Hindlimb muscle (tissue), 1 donor: ENCODE data around the gene RPIA. TPM values are rescaled to one million over a fixed set of nuclear protein-coding genes. Genes with fewer than 3 reads are reported as not detected.

Source experiments
- DNase-seq: peaks from one replicate; pipeline ENCODE4 v3.0.0-alpha.2; 2013
- polyA plus RNA-seq: library from polyadenylated mRNA; unstranded; fragments of 120-200 nt; gene quantifications from one replicate; pipeline ENCODE4 v1.2.1, GENCODE V29; 2013; ENCODE audit not compliant: insufficient read length

RPIA gene
- polyA plus RNA-seq, 1 donor, result 24.0 TPM

DNA sequence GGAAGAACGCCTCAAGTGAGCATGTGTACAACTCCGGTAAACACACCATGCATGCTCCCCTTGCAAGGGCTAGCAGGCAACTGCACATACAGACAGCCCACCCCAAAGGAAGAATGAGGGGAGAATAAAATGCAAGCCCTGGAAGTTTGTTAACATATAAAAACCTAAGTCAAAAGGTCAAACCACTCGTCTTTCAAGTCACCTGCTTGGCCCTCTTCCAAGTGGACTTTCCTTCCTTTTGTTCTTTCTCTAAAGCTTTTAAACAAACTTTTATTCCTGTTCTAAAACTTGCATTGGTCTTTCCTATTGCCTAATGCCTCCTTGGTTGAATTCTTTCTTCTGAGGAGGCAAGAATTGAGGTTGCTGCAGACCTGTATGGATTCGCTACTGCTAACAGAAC is 5.2 kb upstream of the RPIA start:
- DNase-seq, result no peak

DNA sequence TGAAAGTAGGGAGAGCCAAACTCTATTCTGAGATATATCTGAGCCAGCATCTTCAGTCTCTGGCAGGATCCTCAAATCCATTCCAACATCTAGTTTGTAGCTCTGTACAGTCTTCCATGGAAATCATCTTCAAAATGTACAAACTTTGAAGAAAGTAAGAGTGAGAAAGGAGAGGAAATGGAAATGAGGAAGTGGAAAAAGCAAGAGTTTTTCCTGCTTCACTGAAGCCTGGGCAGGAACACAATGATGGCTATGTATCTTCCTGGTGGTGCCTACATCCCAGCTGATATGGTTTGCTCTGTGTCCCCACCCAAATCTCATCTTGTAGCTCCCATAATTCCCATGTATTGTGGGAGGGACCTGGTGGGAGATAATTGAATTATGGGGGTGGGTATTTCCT is 4.1 kb upstream of the RPIA start:
- DNase-seq, result no peak

DNA sequence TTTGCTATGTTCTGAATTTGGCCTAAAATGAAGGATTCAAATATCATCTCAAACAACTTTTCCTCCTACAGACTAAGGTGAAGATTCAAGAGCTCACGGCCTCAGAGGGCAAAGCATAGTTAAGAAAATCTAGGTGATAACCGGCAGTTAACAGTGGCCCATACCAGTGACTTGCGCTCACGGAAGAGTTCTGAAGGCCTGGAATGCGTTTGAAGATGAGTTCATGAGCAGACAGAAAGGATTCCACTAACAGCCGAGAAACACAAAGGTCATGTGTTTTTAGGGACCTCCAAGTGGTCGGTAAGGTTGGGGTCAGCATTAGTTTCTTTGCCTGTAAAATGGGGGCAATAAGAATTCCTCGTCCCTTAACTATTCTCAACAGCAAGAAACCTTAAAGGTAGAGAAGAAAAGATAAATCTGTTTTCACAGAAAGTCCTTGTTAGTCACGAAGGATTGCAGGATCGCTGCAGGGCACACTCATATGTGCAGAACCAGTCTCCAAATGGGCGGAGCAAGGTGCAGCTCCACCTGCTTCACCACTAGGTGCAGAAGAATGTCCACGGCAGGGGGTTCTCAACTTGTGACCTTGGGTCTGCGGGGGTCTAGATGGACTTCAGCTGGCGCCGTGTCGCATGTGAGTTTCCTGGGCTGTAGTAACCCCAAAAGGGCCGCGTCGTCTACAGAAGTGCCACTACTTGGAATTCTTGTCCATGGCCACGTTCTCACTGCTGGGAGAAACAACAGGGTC is 708 bp upstream of the RPIA start:
- no peak for DNase-seq

DNA sequence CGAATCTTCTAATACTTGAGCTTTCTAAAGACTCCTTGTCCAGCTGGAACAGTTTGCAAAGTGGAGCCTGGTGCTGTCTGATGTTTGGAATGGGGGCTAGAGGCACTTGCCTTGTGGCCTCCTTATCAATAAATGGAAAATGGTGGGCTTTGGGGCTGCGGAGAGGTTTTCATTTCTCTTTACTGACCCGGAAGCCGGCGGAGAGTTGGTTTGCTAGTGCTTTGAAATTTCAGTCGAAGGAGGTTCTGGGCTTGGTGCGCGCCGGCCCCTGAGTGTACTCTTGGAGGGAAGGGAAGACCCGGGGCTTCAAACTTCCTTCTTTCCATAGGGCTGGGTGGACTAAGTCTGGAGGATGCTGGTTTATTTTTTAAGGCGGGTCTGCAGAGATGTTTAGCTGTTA is 714 bp downstream of the RPIA start:
- peak; percentile 29 for DNase-seq

DNA sequence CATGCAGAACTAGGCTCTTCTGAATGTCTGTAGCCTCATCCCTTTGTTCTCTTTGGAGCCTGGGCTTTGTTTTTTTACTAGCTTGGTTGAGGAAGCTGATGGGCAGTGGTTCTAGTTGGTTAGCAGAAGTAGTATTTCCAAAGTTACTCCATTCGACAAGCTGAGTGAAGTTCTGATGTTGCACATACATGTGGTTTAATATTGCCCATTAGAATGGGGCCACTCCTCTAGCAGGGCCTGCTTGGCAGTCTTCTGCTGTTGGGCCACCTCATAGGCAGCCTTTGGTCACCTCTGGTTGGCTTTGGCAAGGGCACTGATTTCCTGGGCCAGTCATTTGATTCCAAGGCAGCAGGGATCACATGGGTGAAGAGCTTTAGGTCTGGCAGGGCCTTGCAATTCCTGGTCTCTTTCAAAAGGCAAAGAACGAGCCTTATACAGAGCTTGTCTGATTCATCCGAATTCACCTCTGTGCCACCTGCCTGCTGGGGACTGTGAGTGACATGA is 2.5 kb downstream of the RPIA start:
- DNase-seq, result no peak

DNA sequence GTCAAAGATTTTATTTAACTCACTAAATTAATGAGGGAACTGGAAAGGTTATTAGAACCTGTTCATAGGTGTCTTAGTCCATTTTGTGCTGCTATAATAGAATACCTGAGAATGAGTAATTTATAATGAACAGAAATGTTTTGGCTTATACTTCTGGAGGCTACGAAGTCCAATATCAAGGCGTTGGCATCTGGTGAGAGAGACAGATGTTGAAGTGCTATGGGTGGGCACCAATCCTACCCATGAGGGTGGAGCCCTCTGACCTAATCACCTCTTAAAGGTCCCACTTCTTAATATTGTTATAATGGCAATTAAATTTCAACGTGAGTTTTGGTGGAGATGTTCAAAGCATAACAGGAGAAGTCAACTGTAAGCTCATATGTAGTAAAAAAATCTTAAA is 5.1 kb downstream of the RPIA start:
- no peak for DNase-seq

DNA sequence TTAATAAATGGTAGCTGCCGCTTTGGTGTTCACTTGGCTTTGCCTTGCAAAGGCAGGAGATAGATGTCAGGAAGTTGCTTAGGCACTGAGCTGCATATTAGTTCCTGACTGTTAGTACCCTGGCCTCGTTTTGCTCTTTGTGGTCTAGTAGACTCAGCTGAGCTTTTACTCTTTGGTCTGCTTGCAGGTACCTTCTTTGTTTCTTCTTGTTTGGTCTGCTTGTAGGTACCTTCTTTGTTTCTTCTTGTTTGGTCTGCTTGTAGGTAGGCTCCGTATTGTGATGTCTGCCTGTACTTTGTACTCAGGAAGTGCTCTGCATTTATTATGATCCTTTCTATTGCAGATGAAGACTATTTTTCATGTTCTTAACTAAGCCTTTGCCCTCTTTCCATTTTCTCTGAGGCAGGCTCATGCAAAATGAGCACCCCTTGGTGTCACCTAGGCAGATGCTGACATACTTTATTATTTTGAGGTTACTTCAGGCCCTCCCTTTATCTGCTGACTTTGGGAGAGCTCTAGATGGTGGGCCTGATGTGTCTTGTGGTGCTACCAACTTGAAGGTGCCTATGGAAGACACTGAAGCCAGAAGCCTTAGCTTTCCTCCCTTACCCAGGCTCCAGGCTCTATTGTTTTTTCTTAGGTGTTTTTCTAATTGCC is 6.0 kb downstream of the RPIA start:
- DNase-seq, result no peak

DNA sequence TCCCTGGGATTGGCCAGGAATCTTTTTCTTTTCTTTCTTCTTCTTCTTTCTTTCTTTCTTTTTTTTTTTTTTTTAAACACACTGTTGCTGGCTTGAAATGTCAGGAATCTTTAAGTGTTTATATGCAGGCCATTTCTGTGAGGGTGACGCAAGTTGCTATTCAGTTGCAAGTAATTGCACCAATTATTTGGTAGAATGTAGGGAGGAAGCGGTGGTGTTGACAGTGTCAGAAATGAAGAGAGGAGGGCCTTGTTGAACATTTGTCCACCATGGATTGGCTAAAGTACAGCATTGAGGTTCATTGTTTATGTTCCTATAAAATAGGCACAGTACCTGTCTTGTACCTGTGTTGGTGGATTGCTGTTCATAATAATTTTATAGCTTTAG is 6.5 kb downstream of the RPIA start:
- no peak for DNase-seq

DNA sequence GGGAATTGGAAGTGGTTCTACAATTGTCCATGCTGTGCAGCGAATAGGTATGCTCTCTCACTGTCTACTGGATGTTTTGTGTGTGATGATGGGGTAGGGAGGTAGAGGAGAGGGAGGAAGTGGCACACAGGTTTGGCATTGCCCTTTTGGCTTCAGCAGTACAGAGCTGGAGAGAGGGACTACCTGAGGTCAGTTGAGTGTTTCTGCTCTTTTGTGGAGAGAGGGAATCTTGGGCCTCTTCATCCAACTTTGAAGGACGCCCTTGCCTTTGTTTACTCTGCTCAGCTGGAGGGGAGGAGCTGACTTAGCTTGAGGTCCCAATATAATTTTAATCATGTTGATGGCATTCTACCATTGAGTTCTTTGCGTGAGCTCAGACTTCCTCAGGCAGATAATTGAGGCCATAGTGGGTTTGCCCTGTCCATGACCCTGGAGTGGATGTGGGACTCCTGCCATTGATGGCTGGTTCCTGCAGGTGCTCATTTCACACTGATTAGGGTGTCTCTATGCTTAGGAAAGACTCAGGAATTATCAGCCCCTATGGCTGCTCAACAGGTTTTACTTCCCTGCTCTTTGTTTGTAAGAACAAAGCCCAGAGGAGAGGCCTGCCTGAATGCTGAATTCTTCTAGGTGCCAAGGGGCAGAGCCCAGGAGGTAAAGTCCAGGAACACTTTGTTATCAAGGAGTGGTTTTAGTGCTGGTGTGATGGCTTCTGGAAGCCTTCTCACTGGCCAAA is 7.2 kb downstream of the RPIA start:
- no peak for DNase-seq

DNA sequence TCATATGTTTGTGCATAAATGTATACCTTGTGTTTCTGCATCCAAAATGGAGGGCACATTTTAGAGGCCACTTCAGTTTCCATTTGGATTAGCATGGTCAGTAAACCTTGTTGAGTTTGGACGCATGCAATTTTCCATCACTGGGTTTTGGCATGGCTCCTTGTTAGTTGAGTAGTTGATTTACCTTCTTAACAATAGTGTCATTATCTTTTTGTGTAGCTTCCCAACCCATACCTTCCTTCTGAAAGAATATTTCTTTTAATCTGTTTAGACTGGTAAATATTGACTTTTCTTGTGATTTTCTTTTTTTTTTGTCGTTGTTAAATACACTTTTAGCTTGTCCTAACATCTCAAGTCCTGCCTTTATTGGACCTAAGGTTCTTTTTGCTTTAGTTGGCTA is 15.5 kb downstream of the RPIA start:
- DNase-seq, result no peak

DNA sequence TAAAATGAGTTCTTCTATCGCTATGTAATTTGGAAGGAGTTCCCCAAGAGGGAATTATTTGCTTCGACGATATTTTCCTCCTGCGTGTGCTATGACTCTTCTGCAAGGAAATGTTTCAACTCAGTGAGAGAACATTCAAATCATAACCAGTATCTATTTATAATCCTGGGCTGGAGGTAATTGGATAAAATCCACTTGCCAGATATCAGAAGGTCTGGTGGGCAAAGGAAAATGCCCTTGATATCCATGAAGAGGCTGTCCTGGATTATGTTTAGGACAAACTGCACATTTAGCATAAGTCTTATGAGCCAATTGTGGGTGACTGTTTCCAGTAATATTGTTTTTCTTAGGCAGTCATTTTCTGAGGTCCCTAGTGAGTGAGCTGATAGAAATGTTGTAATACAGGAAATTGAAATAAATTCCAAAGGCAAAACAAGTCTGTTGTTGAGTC is 17.7 kb downstream of the RPIA start:
- peak; percentile 53 for DNase-seq

DNA sequence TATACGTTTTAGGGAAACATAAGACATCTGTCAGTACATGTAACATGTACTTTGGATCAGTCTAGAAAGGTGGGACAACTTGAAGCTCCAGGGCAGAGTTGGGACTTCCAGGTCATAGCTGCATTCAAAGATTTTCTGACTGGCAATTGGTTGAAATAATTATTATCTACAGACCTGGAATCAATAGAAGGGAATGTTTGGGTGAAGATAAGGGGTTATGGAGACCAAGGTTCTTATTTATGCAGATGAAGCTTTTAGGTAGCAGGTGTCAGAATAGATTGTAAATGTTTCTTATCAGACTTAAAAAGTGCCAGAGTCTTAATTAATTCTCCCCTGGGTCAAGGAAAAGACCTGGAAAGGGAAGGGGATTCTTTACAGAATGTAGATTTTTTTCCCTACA is 19.8 kb downstream of the RPIA start:
- no peak for DNase-seq

DNA sequence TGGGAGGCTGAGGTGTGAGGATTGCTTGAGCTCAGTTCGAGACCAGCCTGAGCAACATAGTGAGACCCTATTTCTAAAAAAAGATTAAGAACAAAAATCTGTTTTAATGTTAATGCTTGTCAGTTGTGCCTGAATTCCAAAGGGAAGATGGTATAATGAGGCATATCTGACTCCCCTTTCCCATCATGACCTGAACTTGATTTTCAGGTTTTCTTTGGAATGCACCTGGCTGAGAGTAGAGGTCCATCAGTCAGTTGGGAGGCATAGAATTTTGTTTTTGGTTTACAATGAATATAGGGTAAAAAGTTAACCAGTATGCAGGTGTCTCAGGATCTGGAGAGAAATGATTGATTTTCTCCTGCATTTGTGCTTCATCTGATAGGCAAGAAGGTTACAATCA is 20.4 kb downstream of the RPIA start:
- DNase-seq, result no peak

DNA sequence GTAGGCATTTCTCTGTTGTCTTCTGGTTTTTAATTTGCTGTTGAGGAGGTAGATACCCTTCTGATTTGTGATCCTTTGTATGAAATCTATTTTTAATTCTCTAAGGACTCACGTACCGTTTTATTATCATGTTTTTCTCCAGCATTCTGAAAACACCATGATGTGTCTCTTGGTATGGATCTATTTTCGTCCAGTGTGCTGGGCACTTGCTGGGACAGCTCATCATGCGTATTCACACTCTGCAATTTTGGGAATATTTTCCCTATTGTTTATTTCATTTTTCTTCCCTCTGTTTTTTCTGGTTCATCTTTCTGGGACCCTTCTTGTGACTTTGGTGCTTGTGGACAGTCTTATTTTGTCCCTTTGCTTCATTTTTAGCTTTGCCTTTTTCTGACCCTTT is 21.9 kb downstream of the RPIA start:
- DNase-seq, result no peak

DNA sequence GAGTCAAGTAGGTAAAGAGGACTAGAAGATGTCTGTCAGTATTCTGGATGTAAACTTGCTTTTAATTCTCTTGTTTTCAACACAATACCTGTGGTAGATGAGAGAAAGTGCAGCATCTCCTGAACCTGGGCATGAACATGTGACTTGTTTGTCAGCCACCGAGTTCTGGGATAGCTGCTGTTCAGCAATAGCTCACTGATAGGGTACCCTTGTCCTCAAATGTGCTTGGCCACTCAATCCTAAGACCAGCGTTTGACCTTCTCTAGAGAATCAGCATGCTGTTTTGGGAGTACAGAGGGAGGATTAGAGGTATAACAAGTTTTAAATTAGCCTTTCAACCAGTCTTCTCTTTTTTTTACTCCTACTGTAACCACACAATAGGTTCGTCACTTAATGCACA is 23.2 kb downstream of the RPIA start:
- DNase-seq, result no peak

DNA sequence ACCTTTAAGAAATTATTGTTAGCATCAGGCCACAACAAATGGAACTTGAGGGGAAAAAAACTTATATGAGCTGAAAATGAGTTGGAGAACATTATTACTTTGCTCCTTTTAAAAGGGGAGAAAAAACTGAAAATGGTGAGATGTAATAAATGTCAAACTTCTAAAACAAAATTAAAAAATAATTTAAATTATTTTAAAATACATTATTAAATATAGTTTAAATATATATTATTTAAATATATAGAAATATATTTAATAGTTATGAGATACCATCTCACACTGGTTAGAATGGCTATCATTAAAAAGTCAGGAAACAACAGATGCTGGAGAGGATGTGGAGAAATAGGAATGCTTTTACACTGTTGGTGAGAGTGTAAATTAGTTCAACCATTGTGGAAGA is 28.9 kb downstream of the RPIA start:
- no peak for DNase-seq

DNA sequence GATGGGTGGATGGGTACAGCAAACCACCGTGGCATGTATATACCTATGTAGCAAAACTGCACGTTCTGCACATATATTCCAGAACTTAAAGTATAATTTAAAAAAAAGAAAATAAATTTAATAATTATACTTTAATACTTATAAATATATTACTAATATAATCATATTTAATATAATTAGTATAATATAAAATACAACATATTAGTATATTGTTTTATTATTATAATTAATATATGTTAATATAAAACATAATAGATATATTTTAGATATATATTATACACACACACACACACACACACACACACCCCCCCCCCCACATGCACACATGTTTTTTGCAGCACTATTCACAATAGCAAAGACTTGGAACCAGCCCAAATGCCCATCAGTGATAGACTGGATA is 29.8 kb downstream of the RPIA start:
- no peak for DNase-seq

DNA sequence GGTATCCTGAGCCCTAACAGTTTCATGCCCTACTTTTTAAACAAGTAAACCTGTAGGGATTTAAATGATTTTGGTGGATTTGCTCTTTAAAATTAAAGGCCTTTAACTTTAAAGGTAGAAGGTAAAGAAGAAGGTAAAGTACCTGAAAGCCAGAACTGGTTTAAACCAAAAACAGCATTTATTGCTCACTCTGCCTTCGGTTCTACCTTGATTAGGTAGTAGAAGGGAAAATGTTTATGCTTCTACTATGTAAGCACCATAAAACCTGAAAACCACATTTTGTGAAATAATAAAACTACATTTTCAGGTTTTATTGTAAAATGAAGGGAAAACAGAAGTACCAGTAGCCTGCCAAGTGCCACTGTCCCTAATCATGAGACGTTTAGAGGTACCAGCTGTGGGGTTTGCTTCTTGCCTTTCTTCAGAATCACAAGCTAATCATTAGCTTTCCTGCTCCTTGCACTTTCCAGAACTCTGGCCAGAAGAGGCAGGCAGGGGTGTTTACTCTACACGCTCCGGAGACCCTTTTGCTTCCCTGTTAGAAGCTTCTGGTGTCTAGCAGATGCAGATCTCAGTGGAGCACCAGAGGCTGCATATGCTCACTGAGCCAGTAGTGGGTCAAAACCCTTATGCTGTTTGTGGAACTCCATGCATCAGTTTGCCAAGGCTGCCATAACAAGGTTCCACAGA is 33.3 kb downstream of the RPIA start:
- no peak for DNase-seq

DNA sequence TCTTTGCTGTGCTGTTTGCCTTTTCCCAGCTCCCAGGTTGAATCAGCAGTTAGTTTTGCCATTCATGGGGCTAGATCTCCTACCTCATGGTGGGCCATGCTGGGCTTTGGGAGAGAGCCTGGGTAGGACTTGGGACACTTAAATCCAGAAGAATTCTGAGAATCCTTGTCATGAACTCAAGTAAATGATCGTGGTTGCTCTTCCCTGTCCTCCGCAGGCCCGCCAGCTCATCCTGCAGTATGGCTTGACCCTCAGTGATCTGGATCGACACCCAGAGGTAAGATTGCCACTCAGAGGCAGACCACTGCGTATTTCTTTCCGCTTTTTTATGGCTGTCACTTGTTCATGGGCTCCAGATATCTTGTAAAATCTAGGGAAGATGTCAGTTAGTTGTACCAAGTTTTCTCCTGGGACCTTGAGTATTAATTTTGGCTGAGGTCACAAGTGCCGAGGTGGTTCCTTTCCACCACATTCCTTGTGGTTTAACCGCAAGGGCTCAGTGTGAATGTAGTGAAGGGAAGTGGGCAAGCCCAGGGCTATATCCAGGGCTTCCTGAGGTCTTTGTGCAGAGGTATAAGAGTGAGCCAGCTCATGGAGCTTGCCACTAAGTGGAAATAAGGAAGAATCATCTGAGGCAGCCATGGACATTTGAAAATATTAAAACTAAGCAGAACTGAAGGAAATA is 37.7 kb downstream of the RPIA start:
- DNase-seq, result no peak

DNA sequence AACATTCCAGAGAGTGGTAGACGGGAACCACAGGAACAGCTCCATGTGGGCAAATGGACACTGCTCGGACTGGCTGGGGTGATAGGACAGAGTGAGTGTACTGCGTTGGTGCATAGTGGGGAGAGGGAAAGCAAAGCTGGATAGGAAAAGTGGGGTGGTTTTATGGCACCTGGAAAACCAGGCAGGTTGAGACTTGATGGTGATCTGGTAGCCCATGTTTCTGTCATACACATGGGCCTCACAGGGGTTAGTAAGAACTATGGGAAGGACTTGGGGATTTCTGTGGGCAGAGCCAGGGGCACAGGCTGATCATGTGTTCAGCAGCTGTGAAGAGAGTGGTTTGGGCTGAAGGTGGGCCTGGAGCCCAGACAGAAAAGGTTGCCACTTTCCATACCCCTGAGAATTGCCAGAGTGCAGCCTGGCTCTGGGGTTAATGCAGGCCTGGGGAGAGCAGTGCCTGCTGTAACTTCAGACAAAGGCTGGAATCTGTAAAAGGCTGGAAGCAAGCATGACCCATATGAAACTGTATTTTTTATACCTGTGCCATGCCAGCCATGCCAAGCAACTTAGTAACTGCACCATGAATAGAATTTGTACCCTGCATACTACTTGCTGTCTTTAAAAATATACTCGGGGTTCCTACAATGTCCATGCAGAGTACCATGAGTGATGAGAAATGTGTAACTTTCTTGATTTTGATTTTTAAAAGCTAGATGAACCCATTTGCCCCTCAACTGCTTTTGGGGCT is 41.9 kb downstream of the RPIA start:
- DNase-seq, result no peak

DNA sequence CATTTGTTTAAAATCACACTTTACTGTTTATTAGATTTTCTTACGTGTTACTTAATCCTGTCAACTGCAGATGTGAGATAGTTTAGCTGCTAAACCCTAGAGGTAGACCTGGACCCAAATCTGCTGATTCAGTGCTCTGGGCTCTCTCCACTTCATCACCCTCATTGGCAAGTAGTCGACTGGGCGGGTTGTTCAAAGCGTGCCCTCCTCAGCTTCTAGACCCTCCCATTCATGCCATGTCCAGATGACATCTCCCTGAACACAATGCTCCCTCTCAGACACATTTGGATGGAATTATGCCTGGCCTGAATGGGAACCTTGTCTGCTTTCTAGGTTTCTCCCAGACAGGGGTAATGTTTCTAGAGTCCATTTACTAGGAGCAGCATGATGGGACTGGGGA is 43.7 kb downstream of the RPIA start:
- DNase-seq, result no peak

DNA sequence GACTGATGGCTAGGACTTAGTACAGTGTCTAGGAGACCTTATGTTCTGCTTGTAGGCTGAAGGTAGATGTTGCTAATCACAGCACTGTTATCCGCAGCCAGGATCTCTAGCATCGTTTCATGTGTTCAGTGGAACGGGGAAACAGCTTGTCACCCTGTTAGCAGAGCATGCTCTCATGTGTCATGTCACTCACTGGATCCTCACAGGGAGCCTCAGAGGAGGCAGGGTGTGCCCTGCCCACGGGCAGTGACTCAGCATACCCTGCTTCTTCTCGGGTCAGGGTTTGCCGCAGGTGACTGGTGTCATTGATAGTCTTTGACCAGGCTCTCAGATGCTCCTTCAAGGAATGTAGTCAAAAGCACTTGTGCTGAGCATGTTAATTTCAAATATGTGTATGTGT is 44.4 kb downstream of the RPIA start:
- no peak for DNase-seq
